HG02642 (cell line): ENCODE measurements around the gene CCNJL.

ENCODE experiments used
- ATAC-seq: cut with Tn5 transposase; IDR thresholded peaks from one replicate; pipeline ENCODE4 v1.9.1; 2021; ENCODE audit warnings: mild to moderate bottlenecking; ENCODE audit not compliant: unreplicated experiment, poor library complexity

Gene CCNJL

DNA sequence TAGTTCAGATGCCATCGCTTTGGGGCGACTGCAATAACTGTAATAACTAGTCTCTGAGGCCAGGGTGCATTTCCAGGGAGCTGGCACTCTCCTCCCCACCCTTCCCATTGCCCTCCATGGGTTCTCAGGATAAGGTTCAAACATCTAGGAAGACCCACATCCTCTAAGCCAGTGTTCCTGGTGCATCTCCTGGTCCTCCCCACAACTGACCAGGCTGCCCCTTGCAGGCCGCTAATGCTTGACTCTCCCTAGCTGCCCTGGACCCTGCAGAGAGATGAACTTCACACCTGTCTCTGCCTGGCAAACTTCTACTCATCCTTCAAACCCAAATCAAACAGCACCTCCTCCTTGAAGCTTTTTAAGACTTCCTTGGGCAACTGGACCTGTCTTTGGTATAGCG is 15.9 kb downstream of the CCNJL start:
- ATAC-seq = no peak

DNA sequence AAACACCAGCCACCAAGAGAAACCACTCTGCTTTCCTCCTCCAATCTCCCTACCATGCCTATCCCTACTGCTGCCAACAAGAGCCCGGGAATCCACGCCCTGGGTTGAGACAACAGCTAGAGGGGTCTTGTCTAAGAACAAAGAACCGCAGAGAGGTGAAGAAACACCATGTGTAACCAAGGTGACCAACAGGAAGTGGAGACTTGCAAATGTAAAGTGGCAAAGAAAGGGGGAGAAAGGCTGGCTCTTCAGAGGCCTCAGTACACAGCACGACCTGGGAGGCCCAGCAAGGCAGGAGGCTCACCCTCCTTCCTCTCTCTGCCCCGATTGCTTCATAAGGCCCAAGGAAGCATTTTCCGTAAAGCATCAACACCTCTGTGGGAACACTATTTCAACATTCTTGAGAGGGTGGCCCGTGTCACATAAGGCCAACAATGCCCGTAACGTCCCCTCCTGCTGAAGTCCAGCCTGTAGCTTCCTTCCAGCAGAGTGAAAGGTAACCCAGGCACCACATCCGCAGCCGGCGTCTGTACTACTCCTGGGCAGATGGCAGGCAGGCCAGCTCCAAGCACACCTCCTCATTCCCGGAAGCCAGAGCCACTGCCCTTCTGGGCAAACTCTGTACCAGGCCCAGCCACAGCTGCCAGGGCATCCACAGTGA is 18.3 kb downstream of the CCNJL start:
- ATAC-seq = no peak

DNA sequence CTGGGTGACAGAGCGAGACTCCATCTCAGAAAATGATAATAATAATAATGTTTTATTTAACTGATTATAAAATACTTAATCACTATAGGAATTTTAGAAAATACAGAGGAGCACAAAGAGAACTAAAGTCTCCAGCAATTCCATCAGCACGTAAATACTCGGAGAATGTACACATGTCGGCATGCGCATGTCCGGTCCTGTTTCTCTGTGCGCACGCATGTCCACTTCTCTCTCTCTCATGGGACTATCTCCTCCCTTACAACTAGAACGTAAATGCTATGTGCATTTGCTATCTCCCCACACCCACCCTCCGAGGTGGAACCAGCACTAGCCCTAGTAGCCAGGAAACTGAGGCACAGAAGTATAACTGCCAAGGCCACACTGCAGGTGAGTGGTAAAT is 19.0 kb downstream of the CCNJL start:
- ATAC-seq = no peak

DNA sequence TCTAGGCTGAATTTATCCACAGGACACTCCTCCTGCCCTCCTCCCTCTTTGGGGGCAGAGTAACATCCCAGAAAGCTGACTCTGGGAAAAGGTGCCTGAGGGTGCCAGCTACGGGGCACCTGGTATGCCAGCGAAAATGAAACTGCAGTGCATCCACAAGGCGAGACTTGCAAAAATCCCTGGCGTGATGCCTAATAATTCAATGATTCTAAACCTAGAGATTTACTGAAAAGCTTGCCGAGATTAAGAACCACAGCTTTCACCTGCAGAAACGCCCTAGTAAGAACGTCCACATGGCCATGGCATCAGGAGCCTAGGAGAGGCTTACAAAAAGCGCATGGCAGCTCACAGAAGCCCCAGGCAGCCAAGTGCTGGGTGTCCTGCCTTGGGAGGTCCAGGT is 20.9 kb downstream of the CCNJL start:
- ATAC-seq = no peak

DNA sequence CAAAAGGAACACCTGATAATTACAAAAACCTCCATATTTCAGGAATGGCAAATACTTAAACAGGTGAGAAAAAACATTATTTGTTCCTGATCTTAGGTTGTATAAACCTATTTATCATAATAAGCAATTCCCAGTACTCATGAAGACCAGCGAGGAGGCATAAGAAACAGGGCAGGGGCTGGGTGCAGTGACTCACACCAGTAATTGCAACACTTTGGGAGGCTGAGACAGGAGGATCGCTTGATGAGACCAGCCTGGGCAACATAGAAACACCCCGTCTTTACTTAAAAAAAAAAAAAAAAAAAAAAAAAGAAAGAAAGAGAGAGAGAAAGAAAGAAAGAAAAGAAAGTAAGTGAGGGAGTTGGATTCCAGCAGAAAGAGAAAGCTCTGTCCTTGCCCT is 21.6 kb downstream of the CCNJL start:
- ATAC-seq = no peak

DNA sequence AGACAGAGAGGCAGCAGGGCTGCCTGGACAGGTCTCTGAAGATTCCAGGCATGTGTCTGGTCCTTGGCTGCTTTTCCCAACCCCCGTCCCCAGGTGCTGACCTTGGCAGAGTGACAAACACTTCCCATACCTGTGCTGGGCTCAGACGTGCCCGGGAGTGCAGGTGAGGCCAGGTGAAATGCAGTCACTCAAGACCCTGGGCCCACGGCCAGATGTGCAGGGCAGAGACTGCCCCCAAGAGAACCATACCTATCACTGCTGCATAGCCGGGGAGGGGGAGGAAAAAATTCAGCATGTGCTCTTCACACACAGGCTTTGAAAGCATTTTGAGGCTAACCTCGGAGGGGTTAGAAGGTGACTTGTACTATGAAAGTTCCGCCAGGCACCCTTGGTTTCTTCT is 22.6 kb downstream of the CCNJL start:
- ATAC-seq = no peak

DNA sequence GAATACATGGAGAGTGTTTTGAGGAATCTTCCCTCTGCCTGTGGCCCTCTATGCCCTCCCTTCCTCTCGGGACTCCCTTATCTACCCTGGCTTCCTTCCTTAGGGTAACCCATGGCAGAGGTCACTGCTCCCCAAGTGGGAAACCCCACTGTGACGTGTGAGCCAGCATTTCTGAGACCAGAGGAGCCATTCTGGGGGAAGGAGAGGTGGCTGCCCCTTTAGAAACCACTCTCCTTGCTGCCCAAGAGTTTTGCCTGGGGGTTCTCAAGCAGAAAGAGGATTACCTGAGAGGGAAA is 23.1 kb downstream of the CCNJL start:
- no peak for ATAC-seq

DNA sequence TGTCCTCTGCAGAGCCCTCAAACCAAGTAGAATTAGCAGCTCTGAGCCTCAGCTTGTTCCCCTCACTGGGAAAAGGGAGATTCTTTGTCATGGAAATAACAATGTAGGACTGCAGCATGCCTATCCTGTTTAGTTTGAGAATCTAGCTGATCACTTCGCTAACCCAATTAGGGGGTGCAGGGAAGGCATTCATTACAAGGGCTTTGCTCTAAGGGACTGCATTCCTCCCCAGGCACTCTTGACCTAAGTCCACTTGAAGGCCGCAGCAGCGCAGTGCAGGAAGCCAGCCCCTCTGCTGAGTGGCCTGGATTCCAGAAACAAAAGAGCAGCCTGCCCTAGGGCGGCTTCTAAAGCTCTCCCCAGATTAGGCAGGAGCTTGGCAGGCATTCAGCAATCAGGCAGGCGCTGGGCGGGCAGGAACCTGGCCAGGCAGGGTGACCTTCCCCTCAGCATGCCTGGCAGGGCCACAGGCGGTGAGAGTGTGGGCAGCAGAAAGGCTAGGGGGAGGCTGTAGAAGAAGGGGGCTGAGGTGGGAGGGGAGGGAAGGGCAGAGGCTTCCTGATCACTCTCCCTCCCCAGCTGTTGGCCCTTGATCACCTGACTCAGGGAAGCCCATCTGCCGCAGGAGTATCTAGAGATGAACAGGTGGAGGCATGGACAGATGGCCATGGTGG is 24.8 kb downstream of the CCNJL start:
- no peak for ATAC-seq

DNA sequence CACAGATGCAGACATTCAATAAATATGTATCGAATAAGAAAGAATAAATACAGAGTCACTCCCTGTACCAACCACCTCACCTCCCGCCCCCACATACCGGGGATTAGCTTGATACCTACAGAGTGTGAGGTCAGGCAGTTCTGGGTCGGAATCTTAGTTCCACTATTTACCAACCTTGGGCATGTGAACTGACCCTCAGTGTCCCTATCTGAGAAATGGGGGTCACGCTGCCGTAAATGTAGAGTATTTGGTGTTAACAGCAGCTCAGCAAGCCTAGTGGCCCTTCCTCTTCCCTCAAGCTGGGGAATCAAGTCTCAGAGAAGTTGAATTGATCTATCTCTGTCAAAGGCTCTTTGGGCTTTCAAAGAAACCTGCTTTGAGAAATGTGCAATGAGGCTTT is 25.4 kb downstream of the CCNJL start:
- ATAC-seq = no peak

DNA sequence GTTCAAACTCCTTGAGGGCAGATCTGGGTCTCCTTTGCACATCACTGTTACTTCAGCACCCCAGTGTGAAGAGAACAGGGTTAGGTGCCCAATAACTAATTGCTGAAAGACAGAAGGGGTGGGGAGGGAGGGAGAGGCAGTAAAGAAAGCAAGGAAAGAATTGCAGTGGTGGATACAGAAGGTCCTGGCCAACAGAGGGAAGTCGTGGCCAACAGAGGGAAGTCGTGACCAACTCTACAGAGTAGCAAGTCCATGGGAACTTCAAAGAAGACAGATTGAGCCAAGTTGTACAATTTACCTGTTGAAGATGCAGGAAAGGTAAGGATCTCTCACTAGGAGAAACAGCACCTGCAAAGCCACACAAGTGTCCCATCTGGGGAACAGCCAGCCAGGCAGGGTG is 27.0 kb downstream of the CCNJL start:
- no peak for ATAC-seq

DNA sequence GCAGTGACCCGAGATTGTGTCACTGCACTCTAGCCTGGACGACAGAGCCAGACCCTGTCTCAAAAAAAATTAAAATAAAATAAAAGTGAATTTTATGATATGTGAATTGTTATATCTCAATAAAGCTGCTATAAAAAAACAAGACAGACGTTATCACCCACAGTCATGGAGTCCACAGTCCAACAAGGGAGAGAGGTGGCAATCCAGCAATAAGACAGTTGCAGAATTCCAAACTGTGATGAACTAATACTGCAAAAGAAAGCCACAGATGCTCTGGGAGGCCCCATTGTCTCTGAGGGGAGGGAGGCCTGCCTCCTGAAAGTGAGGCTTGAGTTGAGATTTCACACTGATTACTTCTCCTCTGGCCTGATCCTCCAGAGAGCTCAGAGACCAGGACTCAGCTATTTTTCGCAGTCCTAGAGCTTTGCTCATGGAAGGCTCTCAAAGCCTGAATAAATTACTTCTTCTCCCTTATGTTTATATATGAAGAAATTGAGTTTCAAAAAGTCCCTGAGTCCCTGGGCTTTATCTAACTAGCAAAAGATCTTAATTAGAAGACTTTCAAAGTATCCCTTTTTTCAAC is 28.0 kb downstream of the CCNJL start:
- ATAC-seq = no peak

DNA sequence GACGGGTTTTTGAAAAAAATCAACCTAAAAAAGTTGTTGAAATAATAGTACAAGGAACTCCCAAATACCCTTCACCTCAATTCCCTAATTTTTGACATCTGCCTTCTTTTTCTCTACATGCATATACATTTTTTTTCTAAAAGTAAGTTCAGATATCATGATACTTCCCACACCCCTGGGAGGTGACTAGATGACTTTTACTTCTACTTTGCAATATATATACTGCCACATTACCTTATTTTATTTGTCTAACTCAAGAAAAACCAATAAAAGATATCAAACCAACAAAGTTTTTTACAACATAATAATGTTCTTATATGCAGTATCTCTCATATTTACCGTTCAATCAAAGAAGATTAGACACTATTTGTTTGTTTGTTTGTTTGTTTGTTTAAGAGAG is 31.1 kb downstream of the CCNJL start:
- ATAC-seq = no peak

DNA sequence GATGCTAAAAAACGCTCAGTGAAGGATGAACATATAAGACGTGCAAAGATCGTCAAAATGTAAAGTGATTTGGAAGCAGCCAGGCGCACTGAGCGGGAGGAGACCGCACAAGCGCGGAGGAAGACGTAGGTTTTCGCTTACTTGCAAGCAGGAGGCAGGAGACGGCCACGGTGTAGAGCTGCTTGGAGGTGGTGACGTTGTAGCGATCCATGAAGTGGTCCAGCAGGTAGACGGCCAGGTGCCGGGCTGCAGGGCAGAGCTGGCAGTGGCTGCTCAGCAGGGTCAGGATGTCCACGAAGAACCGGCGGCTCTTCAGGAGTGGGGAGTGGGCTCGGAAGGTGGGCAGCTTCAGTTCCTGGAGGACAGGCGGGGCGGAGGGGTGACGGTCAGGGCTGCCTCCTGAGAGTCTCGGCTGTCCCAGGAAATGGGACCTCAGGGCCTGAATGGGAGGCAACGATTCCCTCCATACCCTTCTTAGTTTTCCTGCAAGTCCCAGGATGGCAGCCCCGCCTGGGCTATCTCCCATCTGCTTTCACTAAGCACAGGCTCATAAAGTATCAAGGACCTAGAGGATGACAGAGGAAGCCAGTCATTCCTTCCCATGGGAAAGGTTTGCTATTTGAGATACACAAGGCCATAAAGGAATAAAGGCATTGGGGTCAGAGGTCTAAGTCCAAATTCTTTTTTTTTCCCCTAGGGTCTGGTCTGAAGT is 31.8 kb downstream of the CCNJL start:
- no peak for ATAC-seq

DNA sequence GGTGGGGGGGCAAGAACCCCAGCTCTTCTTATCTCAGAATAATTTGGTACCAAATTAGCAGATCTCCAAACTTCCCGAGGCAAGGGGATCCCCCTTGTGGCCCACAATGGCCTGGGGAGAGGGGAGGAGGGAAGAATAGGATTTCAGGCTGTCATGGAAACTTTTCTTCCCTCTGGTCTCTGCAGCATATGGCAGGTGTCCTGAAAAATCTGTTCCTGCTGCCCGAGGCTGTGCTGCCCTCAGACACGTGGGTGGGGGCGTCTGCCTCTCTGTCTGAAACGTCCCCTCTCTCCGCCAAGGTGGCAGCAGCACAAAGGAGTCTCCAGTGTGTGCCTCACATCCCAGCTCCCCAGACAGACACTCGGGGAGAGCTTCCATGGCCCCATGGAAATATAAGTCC is 34.0 kb downstream of the CCNJL start:
- ATAC-seq = no peak

DNA sequence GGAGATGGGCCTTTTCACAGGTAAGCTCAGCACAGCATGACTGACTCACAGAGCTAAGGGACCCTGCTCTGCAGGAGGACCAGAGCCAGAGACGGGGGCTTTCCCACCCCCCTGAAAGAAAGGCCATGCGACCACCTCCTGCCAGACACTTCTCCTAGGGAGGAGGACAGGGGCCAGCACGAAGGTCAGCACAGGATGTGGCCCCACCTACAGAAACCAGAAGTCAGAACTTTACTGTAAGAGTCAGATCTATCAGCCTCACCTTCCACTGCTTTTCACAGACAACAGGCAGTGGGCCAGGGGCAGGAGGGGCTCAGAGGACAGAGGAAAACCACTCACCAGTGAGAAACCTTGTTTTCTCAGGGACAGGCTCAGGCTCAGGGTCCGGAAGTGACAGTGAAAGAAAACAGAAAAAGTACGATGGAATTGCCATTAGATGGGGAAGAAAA is 37.9 kb downstream of the CCNJL start:
- ATAC-seq = no peak

DNA sequence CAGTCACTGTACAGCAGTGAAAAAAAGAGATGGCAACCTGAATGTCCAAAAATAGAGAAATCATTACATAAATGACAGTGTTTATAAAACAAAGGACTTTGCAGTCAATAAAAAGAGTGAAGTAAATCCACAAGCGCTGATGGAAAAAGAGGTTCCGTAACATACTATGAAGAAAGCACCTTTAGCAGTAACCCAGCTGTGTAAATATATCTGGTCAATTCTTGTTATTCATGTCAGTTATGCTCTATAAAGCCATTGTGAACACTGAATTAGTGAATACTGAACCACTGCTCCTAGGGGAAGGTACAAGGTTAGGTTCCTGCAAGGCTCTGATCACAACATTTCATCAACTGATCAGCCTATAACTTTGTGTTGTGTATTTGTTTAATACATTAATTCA is 39.5 kb downstream of the CCNJL start:
- no peak for ATAC-seq

DNA sequence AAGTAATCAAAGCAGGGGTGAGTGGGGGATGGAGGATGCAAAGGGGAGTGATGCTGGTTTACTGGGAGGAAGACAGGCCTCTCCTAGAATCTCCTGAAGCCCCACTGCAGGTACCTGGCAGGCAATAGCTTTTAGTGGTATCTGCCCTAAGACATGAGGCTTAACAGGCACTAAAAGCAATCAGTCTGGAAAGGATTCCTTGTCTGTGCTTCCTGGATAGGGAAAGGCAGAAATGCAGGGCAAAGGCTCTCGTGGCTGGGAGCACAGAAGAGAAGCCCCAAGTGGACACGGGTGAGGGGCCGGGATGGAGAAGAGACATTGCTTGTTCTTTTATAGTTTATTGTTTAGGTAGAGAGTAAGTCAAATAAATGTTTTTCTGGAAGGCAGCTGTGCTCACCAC is 40.1 kb downstream of the CCNJL start:
- no peak for ATAC-seq

DNA sequence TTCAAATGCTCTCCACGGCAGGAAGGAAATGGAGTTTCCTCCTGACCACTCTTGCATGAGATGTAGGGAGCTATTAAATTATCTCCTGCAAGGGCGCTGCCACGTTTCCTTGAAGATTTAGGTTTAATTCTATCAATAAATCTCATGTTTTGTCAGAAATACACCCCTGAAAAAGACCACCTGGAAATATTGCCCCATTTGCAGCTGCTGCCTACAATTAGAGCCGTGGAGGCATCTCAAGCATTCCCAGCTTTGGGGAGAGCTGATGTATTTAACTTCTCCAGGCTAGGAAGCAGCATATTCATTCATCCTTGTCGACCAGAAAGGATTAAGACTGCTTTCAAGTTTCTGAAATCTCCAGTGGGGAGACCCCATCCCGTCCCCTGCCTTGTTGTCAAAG is 40.5 kb downstream of the CCNJL start:
- peak; percentile 12 for ATAC-seq

DNA sequence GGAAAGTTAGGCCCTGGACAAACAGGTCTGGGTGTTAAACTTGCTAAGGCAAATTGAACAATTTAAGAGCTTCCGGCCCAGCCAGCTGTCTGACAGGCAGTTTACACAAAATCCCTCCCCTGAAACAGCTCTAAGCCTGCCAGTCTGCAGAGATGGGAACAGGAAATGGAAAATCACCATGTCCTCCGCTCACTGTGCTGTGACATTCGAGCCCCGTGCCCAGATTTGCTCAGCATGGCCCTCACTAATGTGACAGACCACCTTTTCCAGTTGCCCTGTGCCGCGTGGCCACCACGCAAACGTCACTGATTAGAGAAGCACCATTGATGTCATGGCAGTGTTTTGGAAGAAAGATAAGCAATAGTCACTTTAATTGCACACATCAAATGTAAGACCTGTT is 41.0 kb downstream of the CCNJL start:
- ATAC-seq = peak; percentile 56

DNA sequence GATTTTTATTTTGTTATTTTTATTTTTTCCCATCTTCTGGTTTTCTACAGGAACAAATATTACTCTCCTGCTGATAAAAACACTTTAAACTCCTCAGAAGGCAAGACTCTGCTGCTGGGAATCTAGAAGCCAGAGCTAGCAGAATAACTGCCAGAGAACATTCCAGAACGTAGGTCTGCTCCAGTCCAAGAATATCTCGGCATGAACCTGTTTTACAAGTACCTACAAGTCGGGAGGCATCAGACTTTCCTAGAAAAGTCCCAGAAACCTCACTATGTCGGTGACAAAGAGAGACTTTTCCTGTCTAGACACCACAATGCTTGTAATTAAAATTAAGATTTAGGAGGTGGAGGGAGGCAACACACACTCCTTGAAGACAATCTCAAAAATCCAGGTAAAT is 41.7 kb downstream of the CCNJL start:
- ATAC-seq = no peak

DNA sequence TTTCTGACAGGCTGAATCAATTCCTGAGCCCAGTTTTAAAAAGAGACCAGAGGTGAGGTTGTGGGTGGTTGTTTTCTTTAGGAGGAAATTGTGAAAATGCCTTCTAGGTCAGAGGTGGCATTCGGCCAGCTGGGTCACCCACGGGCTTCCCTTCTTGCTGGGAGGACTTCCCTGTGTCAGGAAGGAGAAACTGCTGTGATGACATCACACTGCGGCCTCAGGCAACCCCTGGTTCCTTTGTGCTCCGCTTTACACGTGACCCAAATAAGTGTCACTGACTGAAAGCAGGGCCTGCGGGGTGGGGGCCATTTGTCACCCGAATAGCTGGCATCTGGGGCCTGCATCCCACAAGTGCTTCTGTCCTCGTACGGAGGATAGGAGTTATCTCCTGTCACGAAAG is 43.3 kb downstream of the CCNJL start:
- ATAC-seq = no peak

DNA sequence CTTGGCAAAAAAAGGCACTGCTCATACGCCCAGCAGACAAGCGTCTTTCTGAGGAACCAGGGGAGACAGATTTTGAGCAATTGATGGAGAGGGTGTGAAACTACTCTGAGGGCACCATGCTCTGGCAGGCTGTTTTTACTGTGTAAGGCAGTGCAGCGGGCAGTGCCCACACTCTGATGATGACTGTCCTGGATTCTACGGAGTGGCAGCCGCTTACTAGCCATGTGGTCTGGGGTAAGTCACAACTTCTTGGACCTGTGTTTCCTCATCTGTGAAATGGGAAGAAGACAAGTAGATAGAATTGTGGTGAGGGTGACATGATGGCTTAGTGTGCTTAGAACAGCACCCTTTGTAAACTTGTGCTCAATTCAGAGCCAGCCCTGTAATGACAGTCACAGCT is 44.2 kb downstream of the CCNJL start:
- ATAC-seq = no peak
